ENCODE results near the gene DKKL1.
A peak's percentile ranks its signal among the peaks of the same experiment; 100 is the strongest.

DKKL1 gene

GRCh38 chr19:49422407-49423070, 58.9 kb downstream of the DKKL1 start:
- peak; percentile 34 for DNase-seq

- DNase-seq = no peak
These were observed 59.7 kb downstream of the DKKL1 start, which contains the start of gene PTH2 for GRCh38 chr19:49423071-49423984. PTH2 (minus strand) TSS chr19:49423441; CDS start chr19:49423339, 102 bp downstream.

DNA sequence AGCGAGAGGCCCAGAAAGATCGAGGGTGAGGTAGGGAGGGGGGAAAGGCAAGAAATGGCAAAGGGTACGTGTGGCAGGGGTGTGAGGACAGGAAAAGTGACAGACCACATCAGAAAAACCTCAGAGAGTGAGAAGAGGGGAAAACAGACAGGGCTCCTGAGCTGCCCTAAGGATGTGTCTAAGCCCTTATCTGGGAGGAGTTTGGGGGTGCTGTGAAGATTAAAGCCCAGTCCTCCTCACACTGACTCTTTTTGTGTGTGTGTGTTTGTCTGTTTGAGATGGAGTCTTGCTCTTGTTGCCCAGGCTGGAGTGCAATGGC, 60.3 kb downstream of the DKKL1 start:
- DNase-seq = no peak
